Psoas muscle (tissue), 8 donors: ENCODE results near the gene CD4. TPM values are rescaled to one million over a fixed set of nuclear protein-coding genes. Genes with fewer than 3 reads are reported as not detected.

Experiments used
- ATAC-seq, 4 donors: fragments of 200-7000 bp; cut with Tn5 transposase; one replicate each; pipeline ENCODE4 v1.9.1; 2020; ENCODE audit warnings: moderate library complexity in 3 of 4, mild to moderate bottlenecking in 2 of 4
- DNase-seq, 2 donors: peaks; one replicate each; pipeline ENCODE4 v3.0.0-alpha.2; 2020
- H3K27ac ChIP-seq: fragments of 200-600 bp; one replicate; pipeline ENCODE4 v1.8.0; 2022
- H3K27me3 ChIP-seq, 3 donors: fragments of 200-600 bp in 1 of 3; one replicate each; pipeline versions ENCODE4 v1.6.1 to v1.8.0; 2013 to 2022; ENCODE audit warnings: low read length in 2 of 3, mild to moderate bottlenecking in 2 of 3, moderate library complexity in 1 of 3; ENCODE audit not compliant: insufficient read depth in 3 of 3
- H3K36me3 ChIP-seq, 2 donors: fragments of 200-600 bp in 1 of 2; one replicate each; pipeline versions ENCODE4 v1.6.1 to v1.8.0; 2013 to 2022; ENCODE audit warnings: low read depth in 1 of 2, mild to moderate bottlenecking in 1 of 2, moderate library complexity in 1 of 2; ENCODE audit not compliant: insufficient read depth in 1 of 2
- H3K4me1 ChIP-seq: fragments of 200-600 bp; one replicate; pipeline ENCODE4 v1.8.0; 2022
- H3K4me3 ChIP-seq: fragments of 200-600 bp; one replicate; pipeline ENCODE4 v1.8.0; 2022; ENCODE audit warnings: mild to moderate bottlenecking
- H3K9me3 ChIP-seq: fragments of 200-600 bp; one replicate; pipeline ENCODE4 v1.8.0; 2022
- WGBS, 3 donors: extraction: QIAGEN DNeasy Blood & Tissue Kit; methylation state at CpG; one replicate each; pipeline versions ENCODE4 v1.1.6 to v1.1.7; 2013; 5-methylcytosine and 5-hydroxymethylcytosine counted together
- intact Hi-C, 2 donors: fragments of 100-400 bp; cut with DNase I; formaldehyde crosslinking; loops; one replicate each; pipeline versions ENCODE4 v1.11.0 to v1.14.2; 2022
- polyA plus RNA-seq, 3 donors: library from polyadenylated mRNA; stranded (reverse); fragments of 200-250 nt; gene quantifications; one replicate each; pipeline ENCODE4 v1.2.3, GENCODE V29; 2013
- total RNA-seq, 4 donors: library from RNA; stranded (reverse); fragmentation: NEBNext Ultra II Directional in 2 of 4; extraction: Animal tissue kit (Norgen Biotek cat#: 25700) in 2 of 4; gene quantifications; one replicate each; pipeline versions ENCODE4 v1.2.1 to v1.2.4, GENCODE V29; 2021 to 2023
- TF ChIP-seq, protein P1 (sequence below): fragments of 200-600 bp; IDR thresholded peaks from one replicate; pipeline ENCODE4 v1.8.0; 2022; ENCODE audit warnings: antibody characterized with exemption
- donor health status: healthy with polysubstance abuse.
- donor health status: DM: no; HTN: no; CAD: no; lungs with moderate emphysema.
- donor health status: Bipolar disorder and iron deficiency.
- donor health status: healthy.
- donor health status: DM: yes; HTN: yes; CAD: no.
- donor health status: DM: no; HTN: no; CAD: no.
- donor health status: DM: no; HTN: no; CAD: no.
- donor health status: DM: yes; HTN: yes; CAD: no.

The CD4 gene
- total and polyA plus RNA-seq, 7 donors: 0.47 to 4.9 (median 2.3) TPM

DNA sequence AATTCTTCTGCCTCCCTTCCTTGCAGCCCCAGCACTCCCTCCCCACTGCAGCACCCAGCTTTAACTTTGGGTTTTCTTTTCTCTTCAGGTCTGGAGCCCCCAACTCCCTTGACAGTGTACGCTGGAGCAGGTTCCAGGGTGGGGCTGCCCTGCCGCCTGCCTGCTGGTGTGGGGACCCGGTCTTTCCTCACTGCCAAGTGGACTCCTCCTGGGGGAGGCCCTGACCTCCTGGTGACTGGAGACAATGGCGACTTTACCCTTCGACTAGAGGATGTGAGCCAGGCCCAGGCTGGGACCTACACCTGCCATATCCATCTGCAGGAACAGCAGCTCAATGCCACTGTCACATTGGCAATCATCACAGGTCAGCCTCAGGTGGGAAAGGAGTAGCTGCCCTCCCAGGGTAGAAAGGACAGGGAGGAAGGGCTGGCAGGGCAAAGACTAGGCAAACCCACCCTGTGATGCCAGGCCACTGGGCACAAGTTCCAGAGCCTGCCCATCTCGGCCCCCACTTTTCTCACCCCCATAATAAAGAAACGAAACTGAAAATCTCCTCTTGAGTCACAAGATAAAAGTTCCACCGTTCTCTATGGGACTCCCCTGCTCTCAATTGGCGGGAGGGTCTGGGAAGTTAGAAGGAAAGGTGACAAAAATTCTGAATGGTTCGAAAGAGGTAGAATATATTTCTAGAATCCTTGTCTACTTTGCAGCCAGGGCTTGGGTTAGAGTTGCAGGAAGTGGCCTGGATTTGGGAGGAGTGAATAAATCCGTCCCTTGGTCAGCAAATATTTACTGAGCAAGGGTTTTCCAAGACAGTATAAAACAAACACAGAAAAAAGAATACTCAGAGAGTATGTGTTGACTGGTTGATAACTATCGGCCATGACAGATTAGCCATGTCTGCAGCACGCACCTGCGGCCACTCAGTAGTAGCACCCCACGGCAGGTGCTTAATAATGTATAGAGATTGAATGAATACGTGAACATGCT, 13.8 kb upstream of the CD4 start:
- Histone ChIP-seq H3K4me3 (no peak overlapping the region), H3K4me1 (peaks cover 5% of the 10 kb centered on the region), H3K27me3 (peaks cover 0 to 2% (median 0%) of the 10 kb centered on the region in 3 donors), H3K27ac (no peak overlapping the region), H3K36me3 (no peaks in the 10 kb centered on the region), H3K9me3 (no peaks in the 10 kb centered on the region)
- WGBS, 3 donors: 84 to 92% (median 85%) methylated on average over 16 of the region's 16 CpGs
- DNase-seq (no peak), ATAC-seq (no peak)
- TF ChIP-seq, protein P1, sequence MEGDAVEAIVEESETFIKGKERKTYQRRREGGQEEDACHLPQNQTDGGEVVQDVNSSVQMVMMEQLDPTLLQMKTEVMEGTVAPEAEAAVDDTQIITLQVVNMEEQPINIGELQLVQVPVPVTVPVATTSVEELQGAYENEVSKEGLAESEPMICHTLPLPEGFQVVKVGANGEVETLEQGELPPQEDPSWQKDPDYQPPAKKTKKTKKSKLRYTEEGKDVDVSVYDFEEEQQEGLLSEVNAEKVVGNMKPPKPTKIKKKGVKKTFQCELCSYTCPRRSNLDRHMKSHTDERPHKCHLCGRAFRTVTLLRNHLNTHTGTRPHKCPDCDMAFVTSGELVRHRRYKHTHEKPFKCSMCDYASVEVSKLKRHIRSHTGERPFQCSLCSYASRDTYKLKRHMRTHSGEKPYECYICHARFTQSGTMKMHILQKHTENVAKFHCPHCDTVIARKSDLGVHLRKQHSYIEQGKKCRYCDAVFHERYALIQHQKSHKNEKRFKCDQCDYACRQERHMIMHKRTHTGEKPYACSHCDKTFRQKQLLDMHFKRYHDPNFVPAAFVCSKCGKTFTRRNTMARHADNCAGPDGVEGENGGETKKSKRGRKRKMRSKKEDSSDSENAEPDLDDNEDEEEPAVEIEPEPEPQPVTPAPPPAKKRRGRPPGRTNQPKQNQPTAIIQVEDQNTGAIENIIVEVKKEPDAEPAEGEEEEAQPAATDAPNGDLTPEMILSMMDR: no peak
- intact Hi-C loops: loop anchor here in 1 of 2 donors (5.0 kb wide), 1 partner anchor 38 kb away; no protein-coding TSS in a partner anchor

DNA sequence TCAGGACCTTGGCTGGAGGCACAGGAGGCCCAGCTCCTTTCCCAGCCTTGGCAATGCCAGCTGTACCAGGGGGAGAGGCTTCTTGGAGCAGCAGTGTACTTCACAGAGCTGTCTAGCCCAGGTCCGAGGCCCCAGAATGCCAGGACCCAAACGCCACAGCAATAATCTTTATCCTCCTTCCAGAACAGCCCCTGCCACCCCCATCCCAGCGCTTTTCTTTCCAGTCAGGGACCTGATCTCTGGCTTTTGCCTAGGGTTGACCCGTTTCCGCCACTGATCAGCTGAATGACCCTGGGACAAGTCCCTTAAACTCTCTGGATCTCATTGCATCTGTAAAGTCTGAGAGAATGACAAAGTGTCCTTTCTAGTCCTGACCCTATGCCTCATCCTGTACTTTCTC, 11.9 kb upstream of the CD4 start:
- intact Hi-C loops: loop anchor here in 1 of 2 donors (5.0 kb wide), 1 partner anchor 40 kb away; no protein-coding TSS in a partner anchor
- ATAC-seq (no peak), DNase-seq (no peak)
- no peaks in the 10 kb centered on the region for H3K9me3 ChIP-seq
- H3K36me3 ChIP-seq: no peaks in the 10 kb centered on the region
- 94 to 97% (median 95%) methylated on average over 5 of the region's 5 CpGs for WGBS, 3 donors
- TF ChIP-seq, protein P1: no peak
- no peak overlapping the region for H3K4me3 ChIP-seq
- H3K4me1 ChIP-seq: peaks cover 5% of the 10 kb centered on the region
- H3K27me3 ChIP-seq: peaks cover 0 to 2% (median 0%) of the 10 kb centered on the region in 3 donors
- no peak overlapping the region for H3K27ac ChIP-seq

DNA sequence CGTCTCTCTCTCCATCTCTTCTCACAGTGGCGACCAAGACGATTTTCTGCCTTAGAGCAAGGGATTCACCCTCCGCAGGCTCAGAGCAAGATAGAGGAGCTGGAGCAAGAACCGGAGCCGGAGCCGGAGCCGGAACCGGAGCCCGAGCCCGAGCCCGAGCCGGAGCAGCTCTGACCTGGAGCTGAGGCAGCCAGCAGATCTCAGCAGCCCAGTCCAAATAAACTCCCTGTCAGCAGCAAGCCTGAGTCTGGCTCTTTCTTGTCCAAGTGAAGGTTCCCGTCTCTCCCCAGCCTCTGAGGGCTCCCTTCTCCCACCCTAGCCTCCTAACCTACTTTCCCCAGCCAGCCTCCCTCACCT, 11.1 kb upstream of the CD4 start:
- peak overlapping the region; percentile 68 for H3K27ac ChIP-seq
- intact Hi-C loops: loop anchor here (2.0 to 5.0 kb wide), 4 partner anchors 23 to 159 kb away; no protein-coding TSS in a partner anchor
- ATAC-seq: peak; percentile 30 to 64 (median 44)

DNA sequence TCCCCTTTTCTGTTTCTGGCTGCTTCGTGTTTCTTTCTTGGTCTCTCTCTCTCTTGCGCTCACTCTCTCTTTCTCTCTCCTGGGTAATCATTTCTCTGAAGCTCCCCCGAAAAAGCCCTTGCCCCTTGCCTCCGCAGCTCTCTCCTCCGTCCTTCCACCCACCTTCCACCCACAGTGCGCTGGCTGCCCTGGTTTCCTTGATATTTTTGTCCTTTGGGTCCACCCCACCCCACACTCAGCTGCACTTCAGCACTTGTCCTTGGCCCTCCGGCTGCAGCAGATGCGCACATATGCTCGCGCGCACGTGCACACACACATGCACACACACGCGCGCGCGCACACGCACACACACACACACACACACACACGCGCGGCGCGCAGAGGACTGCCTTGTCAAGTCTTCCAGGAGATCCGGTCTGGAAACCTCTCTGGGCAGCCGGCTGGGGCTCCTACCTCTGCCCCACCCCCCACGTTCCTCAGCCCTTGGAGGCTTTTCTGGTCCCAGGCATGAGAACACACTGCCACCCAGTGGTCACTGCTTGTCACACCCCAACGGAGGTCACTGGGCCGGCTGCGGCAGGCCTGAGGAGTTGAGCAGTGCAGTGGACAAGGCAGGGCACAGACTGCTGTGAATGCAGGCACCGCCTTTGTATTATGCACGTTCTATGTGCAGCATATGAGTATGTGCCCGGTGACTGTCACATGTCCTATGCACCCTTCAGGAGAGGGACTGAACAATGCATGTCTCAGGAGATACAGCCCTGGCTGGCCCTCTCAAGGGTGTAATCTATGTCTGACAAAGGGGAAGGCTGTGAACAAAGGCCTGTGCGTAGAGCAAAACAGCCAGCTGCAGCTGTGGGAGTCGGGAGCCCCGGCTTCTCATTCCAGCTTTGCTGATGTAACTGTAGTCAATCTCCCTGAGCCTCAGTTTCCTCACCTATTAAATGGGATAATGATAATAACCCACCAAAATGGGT, 10.5 kb upstream of the CD4 start:
- Histone ChIP-seq H3K9me3 (no peaks in the 10 kb centered on the region), H3K4me1 (peaks cover 5% of the 10 kb centered on the region), H3K27me3 (peaks cover 0 to under 1% (median 0%) of the 10 kb centered on the region in 3 donors), H3K27ac (peak overlapping the region; percentile 68), H3K4me3 (peak overlapping the region; percentile 65), H3K36me3 (no peaks in the 10 kb centered on the region)
- peak; percentile 94 to 97 for DNase-seq
- peak; percentile 98 to 99 (median 99) for ATAC-seq
- 2 to 4% (median 3%) methylated on average over 30 to 35 of the region's 35 CpGs for WGBS, 3 donors
- intact Hi-C loops: loop anchor here (1.0 to 5.0 kb wide), 5 partner anchors 24 to 160 kb away; partner anchors contain the start of gene MLF2 (in 1 of the 2)
- TF ChIP-seq, protein P1: peak; percentile 96

More for the DNA sequence above, 11.1 kb upstream of the CD4 start:
- H3K9me3 ChIP-seq: no peaks in the 10 kb centered on the region
- H3K4me3 ChIP-seq: peak overlapping the region; percentile 65
- TF ChIP-seq, protein P1: no peak
- peaks cover 5% of the 10 kb centered on the region for H3K4me1 ChIP-seq
- peak; percentile 41 to 67 for DNase-seq
- no peaks in the 10 kb centered on the region for H3K36me3 ChIP-seq
- H3K27me3 ChIP-seq: peaks cover 0 to 2% (median 0%) of the 10 kb centered on the region in 3 donors
- WGBS, 3 donors: 5 to 24% (median 22%) methylated on average over 12 to 14 of the region's 14 CpGs
